GM12878 (cell line): ENCODE measurements around the gene SLC6A3. TPM values are rescaled to one million over a fixed set of nuclear protein-coding genes. Genes with fewer than 3 reads are reported as not detected.

ENCODE experiments used
- ATF3 ChIP-seq: IDR thresholded peaks from 2 replicates; pipeline ENCODE4 v1.6.1; 2011; ENCODE audit warnings: low read depth, mild to moderate bottlenecking, low read length, moderate library complexity, borderline replicate concordance; ENCODE audit errors: extremely low read depth
- CBFB ChIP-seq: IDR thresholded peaks from 2 replicates; pipeline ENCODE4 v1.6.1; 2016; ENCODE audit warnings: antibody characterized with exemption, low read depth
- CUX1 ChIP-seq: IDR thresholded peaks from 2 replicates; pipeline ENCODE4 v1.6.1; 2012; ENCODE audit warnings: improper control_type of control experiment, low read depth, low read length; ENCODE audit not compliant: insufficient replicate concordance
- EED ChIP-seq: sonication (generic); IDR thresholded peaks from 2 replicates; pipeline ENCODE4 v1.6.1; 2016; ENCODE audit warnings: antibody characterized with exemption, low read depth
- HCFC1 ChIP-seq: fragments of 150-350 bp; IDR thresholded peaks from 2 replicates; pipeline ENCODE4 v1.6.1; 2014; ENCODE audit warnings: low read length
- HDAC6 ChIP-seq: fragments of 200-600 bp; sonication (generic); IDR thresholded peaks from one replicate; pipeline ENCODE4 v1.8.0; 2017; ENCODE audit warnings: antibody characterized with exemption; ENCODE audit not compliant: unreplicated experiment
- KLF5 ChIP-seq: fragments of 450-650 bp; IDR thresholded peaks from 2 replicates; pipeline ENCODE4 v1.6.1; 2014; ENCODE audit warnings: mild to moderate bottlenecking; ENCODE audit not compliant: partially characterized antibody
- MTA3 ChIP-seq: IDR thresholded peaks from 2 replicates; pipeline ENCODE4 v1.6.1; 2012; ENCODE audit warnings: low read length, inconsistent platforms, borderline replicate concordance
- NRF1 ChIP-seq: conservative IDR thresholded peaks from 2 replicates; pipeline ENCODE4 v1.6.1; 2011; ENCODE audit warnings: mild to moderate bottlenecking, low read depth, low read length, improper control_type of control experiment
- POLR2A ChIP-seq: IDR thresholded peaks from 2 replicates; pipeline ENCODE4 v1.6.1; 2011; ENCODE audit warnings: low read depth, mild to moderate bottlenecking, low read length
- POLR2AphosphoS5 ChIP-seq: IDR thresholded peaks from 2 replicates; pipeline ENCODE4 v1.6.1; 2011; ENCODE audit warnings: mild to moderate bottlenecking, low read length, inconsistent platforms
- SIX5 ChIP-seq: IDR thresholded peaks from 2 replicates; pipeline ENCODE4 v1.6.1; 2011; ENCODE audit warnings: mild to moderate bottlenecking, low read depth, low read length, moderate library complexity; ENCODE audit not compliant: severe bottlenecking
- SMAD5 ChIP-seq: IDR thresholded peaks from 2 replicates; pipeline ENCODE4 v1.6.1; 2016; ENCODE audit warnings: antibody characterized with exemption, low read depth
- STAT1 ChIP-seq: fragments of 450-650 bp; conservative IDR thresholded peaks from 2 replicates; pipeline ENCODE4 v1.6.1; 2014; ENCODE audit warnings: antibody characterized with exemption, mild to moderate bottlenecking
- ZNF207 ChIP-seq: fragments of 450-650 bp; IDR thresholded peaks from 2 replicates; pipeline ENCODE4 v1.6.1; 2014; ENCODE audit warnings: antibody characterized with exemption, mild to moderate bottlenecking, borderline replicate concordance
- polyA plus RNA-seq, 11 experiments: library from polyadenylated mRNA; depleted of rRNA in 4 of 11; unstranded in 6 of 11; stranded (reverse) in 5 of 11; fragments of >200 nt; fragmentation: Nextera tagmentation in 4 of 11; fragmentation: Illumina TruSeq in 1 of 11; extraction: Ambion mirVana in 4 of 11; extraction: Trizol in 1 of 11; gene quantifications; 1 replicate in 1 of 11; 2 replicates in 10 of 11; pipeline versions ENCODE4 v1.2.1 to v1.2.3, GENCODE V29; 2011 to 2016; ENCODE audit warnings: inconsistent platforms in 2 of 11, missing spikeins in 2 of 11, low read depth in 1 of 11
- total RNA-seq, 4 experiments: library from RNA; depleted of rRNA in 3 of 4; stranded (reverse); fragments of >200 nt in 3 of 4; fragmentation: Illumina TruSeq in 1 of 4; extraction: Trizol in 1 of 4; gene quantifications; 2 replicates each; pipeline versions ENCODE4 v1.2.1 to v1.2.3, GENCODE V29; 2013 to 2021
- TF ChIP-seq, protein P1 (sequence below): IDR thresholded peaks from 2 replicates; pipeline ENCODE4 v1.6.1; 2012; ENCODE audit warnings: low read length, inconsistent platforms
- TF ChIP-seq, protein P2 (sequence below): fragments of 450-650 bp; formaldehyde crosslinking; IDR thresholded peaks from 2 replicates; pipeline ENCODE4 v1.5.0; 2022; ENCODE audit warnings: mild to moderate bottlenecking, missing genetic modification characterization
- TF ChIP-seq, protein P3 (sequence below): IDR thresholded peaks from 2 replicates; pipeline ENCODE4 v1.6.1; 2011; ENCODE audit warnings: mild to moderate bottlenecking, low read depth, low read length, moderate library complexity; ENCODE audit not compliant: insufficient replicate concordance

SLC6A3 gene
- total and polyA plus RNA-seq, 10 of the 15 experiments (the other 5 are each of a cell fraction or from before 2014, with no cell fraction given): 0.01 TPM; not detected in 9

DNA sequence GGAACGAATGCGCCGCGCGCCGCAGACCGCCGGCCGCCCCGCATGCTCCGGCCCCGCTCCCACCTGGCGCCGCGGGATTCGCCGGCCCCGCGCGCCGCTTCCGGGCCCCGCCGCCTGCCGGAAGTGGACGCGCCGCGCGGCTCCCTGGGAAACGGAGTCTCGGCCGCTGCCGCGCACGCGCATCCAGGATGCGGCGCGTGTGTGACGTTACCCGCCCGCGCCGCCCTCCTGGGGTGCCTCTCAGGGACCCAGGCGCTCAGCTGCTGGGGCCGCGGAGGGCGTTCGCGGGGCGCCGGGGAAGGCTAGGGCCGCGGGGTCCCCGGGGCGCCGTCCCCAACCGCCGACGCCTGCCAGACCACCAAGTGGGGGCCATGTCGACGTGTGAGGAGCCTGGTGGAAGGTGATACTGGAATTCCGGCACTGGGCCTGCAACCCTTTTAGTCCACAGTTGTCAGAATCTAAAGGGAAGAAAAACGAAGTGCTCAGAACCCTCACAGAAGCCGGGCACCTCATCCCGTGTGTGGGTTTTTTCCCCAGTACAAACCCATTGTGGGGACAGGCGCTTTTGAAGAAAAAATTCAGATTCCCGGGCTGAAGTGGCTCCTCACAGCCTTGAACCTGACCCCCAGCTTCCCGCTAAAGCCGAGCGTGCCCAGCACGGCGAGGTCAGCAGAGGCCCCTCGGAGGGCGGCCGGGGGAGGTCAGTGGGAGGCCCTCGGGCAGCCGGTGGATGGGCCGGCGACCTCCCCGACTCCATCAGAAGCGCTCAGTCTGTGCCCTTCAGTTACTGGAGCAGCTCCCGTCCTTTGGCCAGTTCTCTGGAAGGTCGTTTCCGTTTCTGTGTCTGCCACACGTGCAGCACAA is 100.0 kb downstream of the SLC6A3 start, which contains the start of gene CLPTM1L (continued):
- TF ChIP-seq KLF5: no peak
- peak; percentile 78 for TF ChIP-seq SIX5
- TF ChIP-seq HCFC1: peak; percentile 93
- no peak for TF ChIP-seq CBFB
- peak; percentile 79; the same call in 1 of the 2 replicates for TF ChIP-seq ZNF207
- 0 out of 2 replicates have a peak, but pooled peaks have one; percentile 52 for TF ChIP-seq SMAD5
- peak; percentile 83 for TF ChIP-seq NRF1
- TF ChIP-seq CUX1: no peak
- peak; percentile 87 for TF ChIP-seq POLR2A
- TF ChIP-seq EED: no peak
- TF ChIP-seq, protein P1, sequence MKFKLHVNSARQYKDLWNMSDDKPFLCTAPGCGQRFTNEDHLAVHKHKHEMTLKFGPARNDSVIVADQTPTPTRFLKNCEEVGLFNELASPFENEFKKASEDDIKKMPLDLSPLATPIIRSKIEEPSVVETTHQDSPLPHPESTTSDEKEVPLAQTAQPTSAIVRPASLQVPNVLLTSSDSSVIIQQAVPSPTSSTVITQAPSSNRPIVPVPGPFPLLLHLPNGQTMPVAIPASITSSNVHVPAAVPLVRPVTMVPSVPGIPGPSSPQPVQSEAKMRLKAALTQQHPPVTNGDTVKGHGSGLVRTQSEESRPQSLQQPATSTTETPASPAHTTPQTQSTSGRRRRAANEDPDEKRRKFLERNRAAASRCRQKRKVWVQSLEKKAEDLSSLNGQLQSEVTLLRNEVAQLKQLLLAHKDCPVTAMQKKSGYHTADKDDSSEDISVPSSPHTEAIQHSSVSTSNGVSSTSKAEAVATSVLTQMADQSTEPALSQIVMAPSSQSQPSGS: no peak
- TF ChIP-seq HDAC6: no peak
- TF ChIP-seq POLR2AphosphoS5: peak; percentile 69
- TF ChIP-seq, protein P2, sequence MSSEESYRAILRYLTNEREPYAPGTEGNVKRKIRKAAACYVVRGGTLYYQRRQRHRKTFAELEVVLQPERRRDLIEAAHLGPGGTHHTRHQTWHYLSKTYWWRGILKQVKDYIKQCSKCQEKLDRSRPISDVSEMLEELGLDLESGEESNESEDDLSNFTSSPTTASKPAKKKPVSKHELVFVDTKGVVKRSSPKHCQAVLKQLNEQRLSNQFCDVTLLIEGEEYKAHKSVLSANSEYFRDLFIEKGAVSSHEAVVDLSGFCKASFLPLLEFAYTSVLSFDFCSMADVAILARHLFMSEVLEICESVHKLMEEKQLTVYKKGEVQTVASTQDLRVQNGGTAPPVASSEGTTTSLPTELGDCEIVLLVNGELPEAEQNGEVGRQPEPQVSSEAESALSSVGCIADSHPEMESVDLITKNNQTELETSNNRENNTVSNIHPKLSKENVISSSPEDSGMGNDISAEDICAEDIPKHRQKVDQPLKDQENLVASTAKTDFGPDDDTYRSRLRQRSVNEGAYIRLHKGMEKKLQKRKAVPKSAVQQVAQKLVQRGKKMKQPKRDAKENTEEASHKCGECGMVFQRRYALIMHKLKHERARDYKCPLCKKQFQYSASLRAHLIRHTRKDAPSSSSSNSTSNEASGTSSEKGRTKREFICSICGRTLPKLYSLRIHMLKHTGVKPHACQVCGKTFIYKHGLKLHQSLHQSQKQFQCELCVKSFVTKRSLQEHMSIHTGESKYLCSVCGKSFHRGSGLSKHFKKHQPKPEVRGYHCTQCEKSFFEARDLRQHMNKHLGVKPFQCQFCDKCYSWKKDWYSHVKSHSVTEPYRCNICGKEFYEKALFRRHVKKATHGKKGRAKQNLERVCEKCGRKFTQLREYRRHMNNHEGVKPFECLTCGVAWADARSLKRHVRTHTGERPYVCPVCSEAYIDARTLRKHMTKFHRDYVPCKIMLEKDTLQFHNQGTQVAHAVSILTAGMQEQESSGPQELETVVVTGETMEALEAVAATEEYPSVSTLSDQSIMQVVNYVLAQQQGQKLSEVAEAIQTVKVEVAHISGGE: peak; percentile 38; the same call in 1 of the 2 replicates
- TF ChIP-seq MTA3: no peak
- peak; percentile 96 for TF ChIP-seq ATF3
- TF ChIP-seq, protein P3, sequence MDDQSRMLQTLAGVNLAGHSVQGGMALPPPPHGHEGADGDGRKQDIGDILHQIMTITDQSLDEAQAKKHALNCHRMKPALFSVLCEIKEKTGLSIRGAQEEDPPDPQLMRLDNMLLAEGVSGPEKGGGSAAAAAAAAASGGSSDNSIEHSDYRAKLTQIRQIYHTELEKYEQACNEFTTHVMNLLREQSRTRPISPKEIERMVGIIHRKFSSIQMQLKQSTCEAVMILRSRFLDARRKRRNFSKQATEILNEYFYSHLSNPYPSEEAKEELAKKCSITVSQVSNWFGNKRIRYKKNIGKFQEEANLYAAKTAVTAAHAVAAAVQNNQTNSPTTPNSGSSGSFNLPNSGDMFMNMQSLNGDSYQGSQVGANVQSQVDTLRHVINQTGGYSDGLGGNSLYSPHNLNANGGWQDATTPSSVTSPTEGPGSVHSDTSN: peak; percentile 24
- TF ChIP-seq STAT1: 0 out of 2 replicates have a peak, but pooled peaks have one; percentile 46
